GM20000 (cell line): ENCODE results near the gene MED29.

Experiments
- DNase-seq: peaks from one replicate; pipeline ENCODE4 v3.0.0; 2012; ENCODE audit warnings: low spot score
- TF ChIP-seq, protein P1 (sequence below): IDR thresholded peaks from 2 replicates; pipeline ENCODE4 v1.5.1; 2012; ENCODE audit warnings: mild to moderate bottlenecking, control low read depth; ENCODE audit errors: extremely low read depth, missing control alignments

MED29 gene

DNA sequence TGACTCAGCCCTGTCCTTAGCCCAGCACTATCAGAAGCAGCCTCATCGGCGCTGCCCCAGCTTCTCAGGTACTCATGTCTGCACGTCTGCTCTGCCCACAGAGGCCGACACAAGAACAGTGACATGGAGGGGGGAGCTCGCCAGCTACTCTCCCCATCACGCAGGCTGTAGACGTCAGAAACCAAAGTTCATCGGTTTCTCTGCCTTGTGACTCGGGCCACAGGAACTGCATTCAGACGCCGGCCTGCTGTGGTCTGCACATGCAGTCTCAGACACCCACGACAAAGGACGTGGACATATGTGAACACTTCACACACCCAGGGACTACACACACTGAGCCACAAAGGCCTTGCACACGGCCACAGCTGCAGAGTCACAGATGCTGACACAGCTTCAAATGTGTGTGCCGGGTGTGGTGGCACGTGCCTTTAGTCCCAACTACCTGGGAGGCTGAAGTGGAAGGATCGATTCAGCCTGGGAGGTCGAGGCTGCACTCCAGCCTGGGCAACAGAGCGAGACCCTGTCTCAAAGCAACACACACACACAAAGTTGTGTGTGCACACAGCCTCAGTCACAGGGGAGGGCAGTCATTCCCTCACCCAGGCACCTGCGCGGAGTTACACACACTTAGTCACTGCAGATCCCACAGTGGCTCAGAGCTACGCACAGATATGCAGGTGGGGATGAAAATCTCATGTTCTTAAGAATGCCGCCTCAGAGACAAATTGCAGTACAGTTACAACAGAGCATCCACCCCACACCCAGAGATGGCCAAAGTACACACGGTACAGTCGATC, 10.6 kb downstream of the MED29 start:
- TF ChIP-seq, protein P1, sequence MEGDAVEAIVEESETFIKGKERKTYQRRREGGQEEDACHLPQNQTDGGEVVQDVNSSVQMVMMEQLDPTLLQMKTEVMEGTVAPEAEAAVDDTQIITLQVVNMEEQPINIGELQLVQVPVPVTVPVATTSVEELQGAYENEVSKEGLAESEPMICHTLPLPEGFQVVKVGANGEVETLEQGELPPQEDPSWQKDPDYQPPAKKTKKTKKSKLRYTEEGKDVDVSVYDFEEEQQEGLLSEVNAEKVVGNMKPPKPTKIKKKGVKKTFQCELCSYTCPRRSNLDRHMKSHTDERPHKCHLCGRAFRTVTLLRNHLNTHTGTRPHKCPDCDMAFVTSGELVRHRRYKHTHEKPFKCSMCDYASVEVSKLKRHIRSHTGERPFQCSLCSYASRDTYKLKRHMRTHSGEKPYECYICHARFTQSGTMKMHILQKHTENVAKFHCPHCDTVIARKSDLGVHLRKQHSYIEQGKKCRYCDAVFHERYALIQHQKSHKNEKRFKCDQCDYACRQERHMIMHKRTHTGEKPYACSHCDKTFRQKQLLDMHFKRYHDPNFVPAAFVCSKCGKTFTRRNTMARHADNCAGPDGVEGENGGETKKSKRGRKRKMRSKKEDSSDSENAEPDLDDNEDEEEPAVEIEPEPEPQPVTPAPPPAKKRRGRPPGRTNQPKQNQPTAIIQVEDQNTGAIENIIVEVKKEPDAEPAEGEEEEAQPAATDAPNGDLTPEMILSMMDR, result no peak
- DNase-seq, result peak; percentile 67

DNA sequence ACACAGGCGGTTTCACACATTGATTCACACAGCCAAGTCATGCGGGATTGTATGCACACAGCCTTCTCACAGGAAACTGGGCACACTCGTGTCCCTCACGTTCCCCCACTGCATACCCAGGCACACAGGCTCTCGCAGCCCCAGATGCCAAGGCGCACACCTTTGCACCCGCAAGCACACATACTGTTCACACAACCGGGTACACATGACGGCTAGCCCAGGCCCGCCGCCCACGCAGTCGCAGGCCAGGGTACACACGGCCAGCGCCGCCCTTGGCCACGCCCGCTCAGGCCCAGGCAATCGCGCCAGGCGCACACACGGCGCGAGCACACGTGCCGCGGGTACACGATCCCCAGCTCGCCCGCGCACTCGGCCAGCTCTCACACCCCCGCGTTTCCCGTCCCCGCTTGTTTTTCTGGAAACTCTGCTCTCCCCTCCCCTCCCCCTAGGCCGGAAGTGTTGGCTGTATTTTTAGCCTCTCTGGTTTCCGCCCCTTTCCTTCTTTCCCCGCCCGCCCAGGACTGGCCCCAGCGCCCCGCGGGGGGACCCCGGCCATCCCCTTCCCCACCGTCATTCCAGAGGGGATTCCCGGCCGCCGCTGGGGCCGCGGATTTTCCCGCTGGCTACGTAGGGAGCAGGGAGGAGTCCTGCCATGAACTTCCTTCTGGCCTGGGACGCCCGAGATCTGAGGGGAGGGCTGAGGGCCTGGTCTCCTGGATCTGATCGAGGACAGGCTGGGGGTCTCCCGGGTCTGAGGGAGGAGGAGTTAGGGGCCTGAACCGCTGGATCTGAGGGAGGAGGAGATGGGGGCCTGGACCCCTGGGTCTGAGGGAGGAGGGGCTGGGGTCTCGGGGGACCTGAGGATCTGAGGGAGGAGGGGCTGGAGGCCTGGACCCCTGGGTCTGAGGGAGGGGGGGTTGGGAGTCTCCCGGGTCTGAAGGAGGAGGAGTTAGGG, 11.4 kb downstream of the MED29 start:
- DNase-seq, result peak; percentile 70

DNA sequence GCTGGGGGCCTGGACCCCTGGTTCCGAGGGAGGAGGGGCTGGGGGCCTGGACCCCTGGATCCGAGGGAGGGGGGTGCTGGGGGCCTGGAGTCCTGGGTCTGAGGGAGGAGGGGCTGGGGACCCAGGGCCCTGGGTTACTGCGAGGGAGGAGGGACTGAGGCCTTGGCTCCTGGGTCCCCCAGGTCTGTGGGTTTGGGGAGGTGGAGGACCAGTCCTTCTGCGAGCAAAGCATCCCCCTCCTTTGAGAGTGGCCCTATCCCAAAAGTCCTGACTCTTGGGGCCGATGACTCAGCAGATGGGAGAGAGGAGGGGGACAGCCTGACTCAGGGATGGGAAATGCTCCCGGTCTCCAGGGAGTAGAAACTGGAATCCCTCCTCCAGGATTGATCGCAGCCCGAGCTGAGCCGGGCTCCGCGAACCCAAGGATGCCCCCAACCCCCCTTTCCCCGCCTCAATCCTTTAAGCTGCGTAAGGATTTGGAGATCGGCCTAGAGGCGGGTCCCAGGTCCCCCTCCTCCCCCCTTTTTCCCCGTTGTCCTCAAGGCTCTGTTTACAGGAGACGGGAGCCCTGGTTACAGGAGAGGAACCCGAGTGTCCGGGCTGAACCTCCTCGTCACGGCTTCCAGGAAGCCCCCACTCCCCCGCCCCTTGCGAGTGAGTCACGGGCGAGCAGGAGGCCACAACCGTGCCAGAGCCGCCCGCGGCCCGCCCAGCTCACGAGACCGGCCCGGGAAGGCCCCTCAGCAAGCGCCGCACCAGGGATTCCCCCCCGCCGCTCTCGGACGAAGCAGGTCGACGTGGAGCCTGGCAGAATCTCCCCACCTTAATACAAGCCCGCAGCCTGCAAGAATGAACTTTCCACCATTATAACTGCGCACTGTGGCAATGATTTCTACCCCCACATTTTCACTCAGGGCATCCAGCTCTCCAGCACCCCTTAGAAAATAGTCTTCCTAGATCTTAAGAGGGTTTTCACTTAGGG, 12.4 kb downstream of the MED29 start:
- TF ChIP-seq, protein P1, result no peak
- DNase-seq, result peak; percentile 83

More for the DNA sequence above, 11.4 kb downstream of the MED29 start:
- TF ChIP-seq, protein P1, result no peak

DNA sequence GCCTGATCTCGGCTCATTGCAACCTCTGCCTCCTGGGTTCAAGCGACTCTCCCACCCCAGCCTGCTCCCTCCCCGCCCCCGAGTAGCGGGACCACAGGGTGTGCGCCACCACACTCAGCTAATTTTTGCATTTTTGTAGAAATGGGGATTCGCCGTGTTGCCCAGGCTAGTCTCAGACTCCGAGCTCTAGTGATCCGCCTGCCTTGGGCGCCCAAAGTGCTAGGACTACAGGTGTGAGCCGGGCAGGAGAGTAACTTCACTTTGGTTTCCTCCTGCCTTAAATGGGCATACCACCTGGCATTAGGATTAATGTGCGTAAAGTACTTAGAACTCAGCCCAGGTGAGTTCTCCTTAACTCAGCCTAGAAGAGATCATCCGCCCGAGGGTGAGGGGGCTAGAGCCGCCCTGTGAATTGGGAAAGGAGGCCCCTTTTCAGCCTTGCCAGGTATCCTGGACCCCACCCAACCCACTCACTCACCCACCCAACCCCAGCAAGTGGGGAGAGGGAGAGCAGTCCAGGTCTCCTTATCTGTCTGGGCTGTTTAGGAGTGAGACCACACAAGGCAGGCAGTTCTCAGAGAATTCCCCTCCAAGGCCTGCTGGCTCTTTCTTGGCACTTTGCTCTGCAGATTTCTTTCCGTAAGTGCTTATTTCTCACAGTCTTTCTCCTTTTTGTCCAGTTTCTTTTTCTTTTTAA, 14.2 kb downstream of the MED29 start:
- TF ChIP-seq, protein P1, result no peak
- DNase-seq, result no peak

DNA sequence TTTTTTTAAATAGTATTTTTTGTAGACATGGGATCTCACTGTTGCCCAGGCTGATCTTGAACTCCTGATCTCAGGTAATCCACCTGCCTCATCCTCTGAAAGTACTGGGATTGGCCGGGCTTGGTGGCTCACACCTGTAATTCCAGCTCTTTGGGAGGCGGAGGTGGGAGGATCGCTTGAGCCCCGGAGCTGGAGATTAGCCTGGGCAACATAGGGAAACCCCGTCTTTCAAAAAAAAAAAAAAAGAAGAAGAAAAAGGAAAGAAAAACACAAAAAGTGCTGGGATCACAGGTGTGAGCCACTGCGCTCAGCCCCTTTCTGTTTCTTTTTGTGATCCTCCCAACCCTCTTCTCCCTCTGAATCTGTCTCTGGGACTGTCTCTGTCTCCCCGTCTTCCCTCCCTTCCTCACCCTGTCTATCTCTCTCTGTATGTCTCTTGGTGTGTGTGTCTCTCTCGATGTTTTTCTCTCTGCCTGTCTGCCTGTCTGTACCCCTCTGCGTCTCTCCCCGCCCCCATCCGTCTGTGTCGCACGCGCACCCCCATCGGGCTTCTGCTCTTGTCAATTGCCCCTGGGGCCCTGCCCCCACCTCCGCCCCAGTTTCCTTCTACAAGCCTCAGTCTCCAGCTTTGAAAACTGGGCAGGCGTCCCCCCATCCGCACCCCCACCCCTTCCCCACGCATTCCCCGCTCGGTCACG, 14.9 kb downstream of the MED29 start:
- TF ChIP-seq, protein P1, result no peak
- DNase-seq, result peak; percentile 73

DNA sequence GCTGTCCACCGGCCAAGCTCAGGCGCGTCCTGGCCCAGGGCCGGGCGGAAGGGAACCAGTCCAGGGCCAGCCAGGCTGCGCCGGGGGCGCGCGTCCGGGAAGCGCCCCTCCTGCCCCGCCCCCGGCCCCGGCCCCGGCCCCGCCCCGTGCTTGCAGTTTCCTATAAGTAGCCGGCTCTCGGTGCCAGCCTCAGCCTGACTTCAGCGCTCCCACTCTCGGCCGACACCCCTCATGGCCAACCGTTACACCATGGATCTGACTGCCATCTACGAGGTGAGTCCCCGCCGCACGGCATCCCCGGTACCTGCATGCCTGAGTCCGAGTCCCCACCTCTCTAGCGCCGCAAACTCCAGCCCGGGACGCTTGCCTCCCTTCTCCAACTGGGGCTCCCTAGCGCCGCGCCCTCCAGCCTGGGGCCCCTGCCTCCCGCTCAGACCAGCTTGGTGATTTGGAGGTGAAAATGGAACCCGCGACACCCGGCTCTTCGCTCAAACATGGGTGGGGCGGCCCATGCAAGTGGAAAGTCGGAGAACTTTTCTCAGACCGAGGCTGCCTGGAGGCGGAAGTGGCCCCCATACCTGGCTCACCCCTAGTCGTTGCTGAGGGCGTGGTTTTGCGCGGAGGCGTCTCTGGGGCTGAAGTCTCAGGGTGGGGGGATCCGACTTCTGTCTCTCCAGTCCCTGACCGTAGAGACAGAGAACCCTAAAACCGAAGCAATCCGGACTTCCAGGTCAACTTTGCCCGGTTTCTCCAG, 15.7 kb downstream of the MED29 start, which contains the start of gene ZFP36:
Gene ZFP36, plus strand, starts transcription at position 192 of the 754 bp plus-strand sequence. Its CDS starts 58 bp downstream, at position 250.
- peak; percentile 89 for DNase-seq
- TF ChIP-seq, protein P1, result no peak
